CD4-positive, alpha-beta T cell (primary cell): ENCODE results near the gene GNG7. TPM values are rescaled to one million over a fixed set of nuclear protein-coding genes. Genes with fewer than 3 reads are reported as not detected.
A peak's percentile ranks its signal among the peaks of the same experiment; 100 is the strongest.

ENCODE experiments used
- ATAC-seq: fragments of 200-7000 bp; cut with Tn5 transposase; one replicate; pipeline ENCODE4 v1.10.0; 2022; ENCODE audit warnings: mild to moderate bottlenecking; ENCODE audit not compliant: poor library complexity
- CTCF ChIA-PET: fragments of 350-600 bp; sonication (Branson Sonifier 250); formaldehyde crosslinking; loops from one replicate; lab custom pipeline; 2021; ENCODE audit warnings: antibody characterized with exemption, inconsistent platforms; lab: Charles Lee
- POLR2A ChIA-PET: fragments of 350-600 bp; sonication (Branson Sonifier 250); formaldehyde crosslinking; loops from one replicate; lab custom pipeline; 2021; ENCODE audit warnings: antibody characterized with exemption, inconsistent platforms; lab: Charles Lee
- DNase-seq, 14 experiments: peaks; one replicate each; pipeline ENCODE4 v3.0.0-alpha.2; 2013 to 2020; ENCODE audit warnings: mixed read lengths in 2 of 14
- H3K27ac ChIP-seq, 2 donors: one replicate each; pipeline versions ENCODE4 v1.5.1 to v1.7.0; 2013; ENCODE audit warnings: low read length in 2 of 2, low read depth in 1 of 2, mild to moderate bottlenecking in 1 of 2
- H3K27me3 ChIP-seq, 2 experiments: 1 replicate in 1 of 2; 2 replicates in 1 of 2; pipeline versions ENCODE4 v1.6.1 to v1.7.0; 2013; ENCODE audit warnings: low read length in 2 of 2, control low read depth in 1 of 2, mild to moderate bottlenecking in 1 of 2, moderate library complexity in 1 of 2; ENCODE audit not compliant: insufficient read depth in 2 of 2, control insufficient read depth in 1 of 2
- H3K36me3 ChIP-seq: one replicate; pipeline ENCODE4 v1.6.1; 2013; ENCODE audit warnings: low read length, control low read depth; ENCODE audit not compliant: insufficient read depth
- H3K4me1 ChIP-seq: one replicate; pipeline ENCODE4 v1.6.1; 2013; ENCODE audit warnings: low read length, control low read depth; ENCODE audit not compliant: insufficient read depth
- H3K4me3 ChIP-seq: one replicate; pipeline ENCODE4 v1.5.1; 2013; ENCODE audit warnings: mild to moderate bottlenecking, low read length, moderate library complexity
- H3K9me3 ChIP-seq, 2 experiments: 1 replicate in 1 of 2; 2 replicates in 1 of 2; pipeline versions ENCODE4 v1.6.1 to v1.7.0; 2013; ENCODE audit warnings: low read length in 2 of 2, mild to moderate bottlenecking in 2 of 2, control low read depth in 1 of 2, moderate library complexity in 1 of 2; ENCODE audit not compliant: control insufficient read depth in 1 of 2, insufficient read depth in 1 of 2
- H3K27ac Mint-ChIP-seq: one replicate; pipeline ENCODE4 v1.8.0; 2020; ENCODE audit warnings: mixed read lengths
- H3K27me3 Mint-ChIP-seq: one replicate; pipeline ENCODE4 v1.8.0; 2021; ENCODE audit warnings: mixed read lengths
- H3K36me3 Mint-ChIP-seq: one replicate; pipeline ENCODE4 v1.8.0; 2021; ENCODE audit warnings: low read depth, mixed read lengths
- H3K4me1 Mint-ChIP-seq: one replicate; pipeline ENCODE4 v1.8.0; 2021; ENCODE audit warnings: low read depth, mixed read lengths
- H3K4me3 Mint-ChIP-seq: one replicate; pipeline ENCODE4 v1.8.0; 2020; ENCODE audit warnings: mild to moderate bottlenecking, mixed read lengths
- H3K9me3 Mint-ChIP-seq: one replicate; pipeline ENCODE4 v1.8.0; 2020; ENCODE audit warnings: mixed read lengths
- CTCF ChIP-seq: fragments of 200-600 bp; IDR thresholded peaks from one replicate; pipeline ENCODE4 v1.8.0; 2022; ENCODE audit warnings: antibody characterized with exemption, mild to moderate bottlenecking
- intact Hi-C, 2 experiments: fragments of 100-400 bp; cut with DNase I in 1 of 2; cut with micrococcal nuclease in 1 of 2; formaldehyde crosslinking; loops; one replicate each; pipeline versions ENCODE4 v1.15.1 to v1.9.0; 2023 to 2025; cut with DNase I, micrococcal nuclease
- total RNA-seq, 174 experiments: library from RNA in 2 of 174; stranded (reverse) in 2 of 174; gene quantifications; one replicate each; pipeline ENCODE4 v1.2.3 and lab custom pipeline; 2021 to 2026

GNG7 gene
- total RNA-seq, 2 experiments from 2014 or later: 5.2 to 5.7 TPM

- ChIA-PET CTCF (no interaction called here), POLR2A (no interaction called here)
- Histone ChIP-seq H3K36me3 (no peaks in the 10 kb centered on the region), H3K9me3 (peaks cover 0 to 40% of the 10 kb centered on the region in 2 experiments), H3K27ac (no peak overlapping the region), H3K4me1 (peaks cover 11% of the 10 kb centered on the region), H3K27me3 (peaks cover 19 to 23% of the 10 kb centered on the region in 2 experiments), H3K4me3 (no peak overlapping the region)
- Mint-ChIP-seq H3K27me3 (peaks cover 16% of the 10 kb centered on the region), H3K27ac (no peak overlapping the region), H3K4me1 (peaks cover 17% of the 10 kb centered on the region), H3K4me3 (no peak overlapping the region), H3K9me3 (peaks cover 5% of the 10 kb centered on the region), H3K36me3 (no peaks in the 10 kb centered on the region)
- intact Hi-C loops: no loop called here
- TF ChIP-seq CTCF: no peak
- DNase-seq (no peak), ATAC-seq (no peak)
Observed at GRCh38 chr19:2716722-2717637, 14.5 kb upstream of the GNG7 start.

GRCh38 chr19:2716275-2716650 lies 13.8 kb upstream of the GNG7 start:
- intact Hi-C loops: no loop called here
- peaks cover 13 to 17% of the 10 kb centered on the region in 2 experiments for H3K27me3 ChIP-seq

More at GRCh38 chr19:2716275-2716650, 13.8 kb upstream of the GNG7 start:
- H3K27ac ChIP-seq: no peak overlapping the region
- Mint-ChIP-seq H3K27me3 (peaks cover 11% of the 10 kb centered on the region), H3K4me3 (no peak overlapping the region), H3K4me1 (peaks cover 25% of the 10 kb centered on the region), H3K36me3 (no peaks in the 10 kb centered on the region), H3K27ac (no peak overlapping the region), H3K9me3 (peaks cover 5% of the 10 kb centered on the region)
- H3K9me3 ChIP-seq: peaks cover 0 to 34% of the 10 kb centered on the region in 2 experiments
- no peak overlapping the region for H3K4me3 ChIP-seq
- H3K4me1 ChIP-seq: peaks cover 8% of the 10 kb centered on the region
- ChIA-PET CTCF (no interaction called here), POLR2A (no interaction called here)
- H3K36me3 ChIP-seq: no peaks in the 10 kb centered on the region
- TF ChIP-seq CTCF: no peak
- ATAC-seq (no peak), DNase-seq (peak in 1 of 14 experiments; percentile 13)
